ENCODE measurements around the gene COL8A1.

The COL8A1 gene

DNA sequence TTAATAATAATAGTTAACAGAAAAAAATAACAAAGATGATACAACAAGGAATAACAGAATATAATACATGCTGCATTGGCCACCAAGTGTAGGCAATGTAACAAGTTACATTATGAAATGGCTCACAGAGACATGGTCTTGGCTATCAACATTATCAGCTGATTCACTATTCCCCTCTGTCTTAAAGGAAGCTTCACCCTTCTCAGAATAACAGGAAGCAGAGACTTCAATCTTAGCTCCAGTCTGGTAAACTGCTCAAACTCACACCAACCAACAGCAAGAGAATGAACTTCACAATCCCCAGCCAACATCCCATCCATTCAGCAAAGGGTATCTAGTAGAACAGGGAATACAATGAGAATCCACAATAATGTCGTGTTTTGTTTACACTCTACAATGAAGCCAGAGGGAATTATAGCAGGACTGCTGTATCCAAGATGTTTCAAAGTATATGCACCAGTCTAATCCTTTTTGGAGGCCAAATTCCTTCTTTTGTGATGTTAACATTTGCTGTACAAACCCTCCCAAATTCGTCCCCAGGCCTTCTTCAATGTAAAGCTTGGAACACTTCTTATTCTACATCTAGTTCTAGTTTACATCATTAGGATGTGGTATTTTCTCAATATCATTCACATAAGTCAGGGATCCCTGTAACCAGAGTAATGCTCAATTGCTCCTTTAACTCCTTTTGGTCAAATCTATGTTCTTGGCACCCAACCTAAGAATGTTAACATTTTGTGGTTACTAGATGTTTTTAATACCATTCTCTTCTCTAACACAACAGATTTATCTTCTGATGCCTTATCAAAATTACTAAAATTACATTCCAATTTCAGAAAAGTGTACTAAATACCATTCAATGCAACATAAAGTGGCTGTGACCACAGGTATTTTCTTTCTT, 126.9 kb downstream of the COL8A1 start:
- no peak for DNase-seq

DNA sequence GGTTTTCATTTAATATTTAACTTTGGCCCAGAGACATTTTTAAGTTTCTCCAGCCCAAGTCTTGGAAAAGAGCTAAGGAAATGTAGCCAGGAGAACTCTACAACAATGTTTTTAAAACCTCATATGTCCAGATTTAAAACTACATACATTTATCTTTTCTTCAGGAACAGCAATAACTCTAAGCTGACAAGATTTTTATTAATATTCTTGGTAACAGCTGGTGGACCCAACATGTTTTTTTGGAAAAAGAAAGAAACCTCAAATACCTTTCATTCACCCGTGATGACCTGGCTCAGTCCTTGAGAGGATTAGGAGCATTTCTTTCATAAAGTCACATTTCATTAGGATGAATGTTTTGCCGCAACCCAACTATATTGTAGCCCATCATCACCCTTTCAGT, 128.9 kb downstream of the COL8A1 start:
- no peak for DNase-seq

DNA sequence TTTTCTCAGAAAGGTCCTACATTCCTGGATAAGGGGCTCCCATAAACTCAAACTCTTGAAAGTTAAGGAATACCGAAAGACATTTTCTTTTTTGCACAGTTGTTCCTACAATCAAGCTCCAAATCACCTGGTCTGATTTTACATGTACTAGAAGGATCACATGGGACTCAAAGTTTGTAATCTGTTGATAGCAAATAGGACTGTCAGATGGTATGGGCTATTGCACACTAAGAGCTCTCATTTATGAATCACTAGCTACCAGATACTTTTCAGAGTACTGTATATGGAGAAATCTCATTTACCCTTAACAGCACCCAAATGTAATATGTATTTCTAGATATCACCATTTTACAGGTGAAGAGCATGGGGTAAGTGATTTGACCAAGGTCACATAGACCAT, 129.7 kb downstream of the COL8A1 start:
- no peak for DNase-seq

DNA sequence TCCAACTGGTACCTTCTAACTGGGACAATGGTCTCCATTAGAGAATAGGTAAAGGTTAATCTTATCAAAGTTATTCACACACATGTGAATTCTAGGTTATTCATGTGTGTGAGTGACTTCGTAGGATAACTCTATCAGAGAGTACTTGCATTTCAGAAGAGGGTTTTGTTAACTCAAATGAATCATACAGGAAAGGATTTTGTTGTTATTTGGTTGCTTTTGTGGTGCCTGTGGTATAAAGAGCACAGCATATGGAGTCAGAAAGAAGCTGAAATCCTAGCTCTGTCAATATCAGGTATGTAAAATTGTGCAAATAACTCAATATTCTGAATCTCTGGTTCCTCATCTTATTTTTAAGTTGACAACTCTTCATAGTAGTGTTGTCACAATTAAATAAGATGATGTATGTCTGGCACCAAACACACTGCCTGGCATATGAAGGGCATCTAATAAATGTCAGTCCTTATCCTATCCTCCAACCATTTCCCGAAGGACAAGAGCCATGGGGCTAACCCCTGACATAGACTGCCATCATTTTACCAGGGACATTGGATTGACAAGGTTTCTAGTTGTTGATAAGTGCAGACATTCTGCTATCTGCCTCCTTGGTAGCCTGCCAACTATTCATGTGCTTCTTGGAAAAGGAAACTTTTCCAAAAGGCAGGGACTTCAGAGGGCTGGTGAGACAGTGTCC, 130.6 kb downstream of the COL8A1 start:
- no peak for DNase-seq

DNA sequence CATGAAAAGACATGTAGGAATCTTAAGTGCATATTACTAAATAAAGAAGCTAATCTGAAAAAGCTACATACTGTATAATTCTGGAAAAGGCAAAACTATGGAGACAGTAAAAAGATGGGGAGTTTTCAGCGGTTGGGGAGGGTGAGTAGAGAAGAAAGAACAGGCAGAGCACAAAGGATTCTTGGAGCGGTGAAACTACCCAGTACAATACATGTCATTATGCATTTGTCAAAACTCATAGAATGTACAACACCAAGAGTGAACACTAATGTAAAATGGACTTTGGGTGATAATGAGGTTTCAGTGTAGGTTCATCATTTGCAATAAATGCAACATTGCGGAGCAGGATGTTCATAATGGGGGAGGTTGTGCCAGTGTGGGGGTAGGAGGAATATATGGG, 133.8 kb downstream of the COL8A1 start:
- no peak for DNase-seq

DNA sequence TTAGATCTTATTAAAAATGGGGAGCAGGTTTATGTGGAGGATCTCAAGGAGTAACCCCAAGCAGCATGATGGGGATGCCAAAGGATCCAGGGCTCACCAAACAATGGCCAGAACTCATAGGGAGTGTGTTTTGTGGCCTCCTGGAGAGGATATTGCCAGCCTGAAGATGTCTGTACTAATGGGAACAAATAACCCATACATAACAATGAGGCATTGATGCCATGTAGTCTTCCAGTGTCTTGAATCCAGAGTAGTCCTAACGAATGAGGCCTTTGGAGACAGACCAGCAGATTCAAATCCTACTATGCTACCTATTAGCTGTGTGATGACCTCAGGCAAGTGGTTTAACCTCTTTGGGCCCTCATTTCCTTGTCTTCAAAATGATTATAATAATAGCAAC, 134.3 kb downstream of the COL8A1 start:
- no peak for DNase-seq

DNA sequence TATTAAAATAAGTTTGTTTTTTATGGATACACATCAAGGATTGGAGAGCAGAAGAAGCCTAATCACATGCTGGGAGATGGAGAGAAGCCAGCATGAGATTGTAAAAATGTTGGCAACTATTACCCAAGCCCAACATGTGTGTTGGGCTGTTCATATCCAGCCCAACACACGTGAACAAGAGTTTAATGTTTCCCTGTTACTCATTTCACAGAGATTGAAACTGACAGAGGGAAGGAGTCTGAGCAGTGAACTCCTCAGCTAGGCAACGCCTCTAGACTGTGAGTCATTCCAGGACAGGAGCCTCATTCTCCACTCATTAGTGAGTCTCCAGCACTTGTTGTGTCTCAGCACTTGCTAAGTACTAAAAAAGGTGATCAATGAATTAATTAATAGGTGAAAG, 136.1 kb downstream of the COL8A1 start:
- no peak for DNase-seq

DNA sequence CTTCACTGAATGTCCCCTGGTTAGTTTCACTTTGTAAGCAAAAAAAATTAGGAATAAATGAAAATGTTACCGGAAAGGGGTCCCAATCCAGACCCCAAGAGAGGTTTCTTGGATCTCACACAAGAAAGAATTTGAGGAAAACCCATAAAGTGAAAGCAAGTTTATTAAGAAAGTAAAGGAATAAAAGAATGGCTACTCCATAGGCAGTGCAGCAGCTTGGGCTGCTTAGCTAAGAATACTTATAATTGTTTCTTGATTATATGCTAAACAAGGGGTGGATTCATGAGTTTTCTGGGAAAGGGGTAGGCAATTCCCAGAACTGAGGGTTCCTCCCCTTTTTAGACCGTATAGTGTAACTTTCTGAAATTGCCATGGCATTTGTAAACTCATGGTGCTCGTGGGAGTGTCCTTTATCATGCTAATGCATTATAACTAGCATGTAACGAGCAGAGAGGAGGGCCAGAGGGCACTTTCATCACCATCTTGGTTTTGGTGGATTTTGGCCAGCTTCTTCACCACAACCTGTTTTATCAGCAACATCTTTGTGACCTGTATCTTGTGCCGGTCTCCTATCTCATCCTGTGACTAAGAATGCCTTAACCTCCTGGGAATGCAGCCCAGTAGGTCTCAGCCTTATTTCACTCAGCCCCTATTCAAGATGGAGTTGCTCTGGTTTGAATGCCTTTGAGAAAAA, 138.3 kb downstream of the COL8A1 start:
- no peak for DNase-seq

DNA sequence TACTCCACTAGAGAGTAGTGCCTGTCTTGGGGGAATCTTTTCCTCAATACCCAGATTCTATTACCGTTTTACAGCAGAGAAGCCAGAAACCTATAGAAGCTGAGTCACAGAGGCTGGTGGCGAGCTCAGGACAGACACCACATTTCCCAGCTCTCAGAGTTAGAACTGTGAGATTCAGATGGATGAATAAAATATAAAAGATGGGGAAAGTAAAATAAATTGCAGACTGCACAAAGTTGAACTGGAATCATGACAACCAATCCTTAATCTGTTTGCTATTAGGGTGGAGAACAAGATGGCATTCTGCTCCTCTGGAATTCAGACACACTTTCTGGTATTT, 138.8 kb downstream of the COL8A1 start:
- DNase-seq: no peak

DNA sequence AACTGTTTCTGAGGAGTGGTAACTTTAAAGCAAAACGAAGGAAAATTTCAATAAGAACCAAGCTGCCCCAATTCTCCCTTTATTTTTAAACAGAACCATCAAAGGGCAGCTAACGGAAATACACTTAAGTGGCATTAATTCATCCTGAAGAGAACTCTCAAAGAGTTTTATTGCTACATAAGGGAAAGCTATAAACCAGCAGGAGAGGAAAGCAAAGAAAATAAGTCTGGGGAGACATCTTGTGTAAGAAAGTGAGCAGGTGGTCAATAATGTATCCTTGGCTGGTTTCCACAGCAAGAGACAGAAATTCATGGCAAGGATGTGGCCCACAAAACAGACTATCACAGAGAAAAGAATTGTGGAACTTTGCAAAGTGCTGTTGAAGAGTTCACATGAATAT, 139.3 kb downstream of the COL8A1 start:
- DNase-seq: no peak

DNA sequence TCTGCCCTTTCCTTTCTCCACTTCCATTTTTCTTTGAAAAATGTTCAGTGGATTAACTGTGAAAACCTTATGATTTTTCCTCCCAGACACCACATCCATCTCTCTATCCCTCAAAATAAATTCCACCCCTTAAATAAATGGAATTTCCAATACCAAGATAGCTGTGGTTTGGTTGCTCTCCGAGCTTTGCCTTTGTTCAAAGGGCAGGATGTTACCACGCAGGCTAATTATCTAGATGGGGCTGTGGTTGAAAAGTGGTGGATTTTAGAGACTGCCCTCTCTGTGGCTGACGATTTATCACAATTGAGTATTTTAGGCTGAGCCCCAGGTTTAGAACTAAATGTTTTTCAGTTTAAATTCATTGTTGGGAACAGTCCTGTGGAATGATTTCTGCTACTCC, 142.4 kb downstream of the COL8A1 start:
- DNase-seq: no peak

DNA sequence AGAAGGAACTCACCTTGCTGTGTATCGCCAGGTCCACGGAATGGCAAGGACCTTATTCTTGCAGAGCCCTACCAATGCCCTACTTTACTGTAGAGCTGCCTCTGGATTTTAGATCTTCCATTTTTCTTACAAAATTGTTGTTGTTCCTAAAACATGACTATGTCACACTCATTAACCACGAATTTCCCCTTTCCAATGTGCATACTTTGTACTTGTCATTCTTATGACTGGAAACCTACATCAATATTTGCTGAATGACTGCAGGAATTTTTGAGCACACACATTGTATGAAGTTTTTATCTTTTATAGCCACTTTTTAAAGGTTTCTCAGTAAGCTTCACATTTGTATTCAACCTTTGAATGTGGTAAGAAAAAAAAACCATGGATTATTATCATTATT, 143.4 kb downstream of the COL8A1 start:
- DNase-seq: no peak

DNA sequence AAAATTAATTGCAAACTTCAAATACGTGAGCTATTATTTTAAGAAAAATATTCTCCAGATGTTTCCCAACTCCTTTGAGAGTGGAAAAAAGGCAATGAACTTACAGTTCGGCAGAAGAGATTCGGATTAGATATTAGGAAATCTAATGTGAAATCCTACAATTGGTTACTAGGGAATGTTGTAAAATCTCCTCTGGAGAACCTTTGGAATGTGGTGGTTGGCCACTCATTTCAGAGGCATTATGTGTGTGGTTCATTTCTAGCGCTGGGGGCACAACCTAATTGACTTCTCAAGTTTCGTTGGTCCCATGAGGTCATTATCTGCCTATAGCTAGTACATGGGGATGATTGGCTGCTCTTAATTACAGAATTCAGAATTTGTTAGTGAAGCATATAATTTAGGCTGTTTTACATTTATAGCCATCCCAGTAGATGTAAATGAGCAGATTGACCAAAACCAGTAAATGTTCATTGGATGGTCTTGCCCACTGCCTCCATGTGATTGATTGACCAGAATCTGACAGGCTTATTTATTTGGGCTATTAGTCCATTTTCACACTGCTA, 144.7 kb downstream of the COL8A1 start:
- no peak for DNase-seq

DNA sequence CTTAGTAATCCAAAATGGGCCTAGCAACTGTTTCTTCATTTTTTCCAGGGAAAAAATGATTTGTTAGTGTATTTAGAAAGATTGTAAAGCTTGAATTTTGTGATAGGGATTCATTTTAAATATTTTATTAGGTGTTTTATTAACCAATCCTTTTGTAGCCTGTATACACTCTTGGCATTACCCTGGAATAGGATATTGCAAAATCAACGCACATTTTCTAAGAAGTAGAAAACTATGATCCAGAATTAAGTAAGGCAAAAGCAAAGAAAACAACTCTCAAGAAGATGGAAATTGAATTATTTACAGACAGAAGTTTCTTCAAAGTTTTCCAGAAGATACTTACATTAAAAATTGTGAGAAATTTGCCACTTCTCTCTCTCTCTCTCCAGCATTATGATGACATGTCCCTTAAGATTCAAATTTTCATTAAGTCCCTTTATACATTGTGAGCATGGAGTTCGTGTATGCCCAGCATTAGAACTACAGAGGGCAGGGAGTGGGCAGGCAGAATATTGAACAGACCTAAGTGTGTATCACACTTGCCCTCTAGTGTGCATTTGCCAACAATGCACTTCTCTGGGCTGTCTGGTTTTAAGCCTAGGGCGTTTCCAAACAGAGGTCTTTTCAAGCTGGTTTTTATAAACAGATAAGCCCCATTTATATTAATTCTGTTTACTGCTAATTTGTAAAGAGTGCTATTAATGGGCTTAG, 150.8 kb downstream of the COL8A1 start:
- no peak for DNase-seq

DNA sequence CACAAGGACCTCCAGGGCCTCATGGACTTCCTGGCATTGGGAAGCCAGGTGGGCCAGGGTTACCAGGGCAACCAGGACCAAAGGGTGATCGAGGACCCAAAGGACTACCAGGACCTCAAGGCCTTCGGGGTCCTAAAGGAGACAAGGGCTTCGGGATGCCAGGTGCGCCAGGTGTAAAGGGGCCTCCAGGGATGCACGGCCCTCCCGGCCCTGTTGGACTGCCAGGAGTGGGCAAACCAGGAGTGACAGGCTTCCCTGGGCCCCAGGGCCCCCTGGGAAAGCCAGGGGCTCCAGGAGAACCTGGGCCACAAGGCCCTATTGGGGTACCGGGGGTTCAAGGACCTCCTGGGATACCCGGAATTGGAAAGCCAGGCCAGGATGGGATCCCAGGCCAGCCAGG, 156.1 kb downstream of the COL8A1 start:
- no peak for DNase-seq

DNA sequence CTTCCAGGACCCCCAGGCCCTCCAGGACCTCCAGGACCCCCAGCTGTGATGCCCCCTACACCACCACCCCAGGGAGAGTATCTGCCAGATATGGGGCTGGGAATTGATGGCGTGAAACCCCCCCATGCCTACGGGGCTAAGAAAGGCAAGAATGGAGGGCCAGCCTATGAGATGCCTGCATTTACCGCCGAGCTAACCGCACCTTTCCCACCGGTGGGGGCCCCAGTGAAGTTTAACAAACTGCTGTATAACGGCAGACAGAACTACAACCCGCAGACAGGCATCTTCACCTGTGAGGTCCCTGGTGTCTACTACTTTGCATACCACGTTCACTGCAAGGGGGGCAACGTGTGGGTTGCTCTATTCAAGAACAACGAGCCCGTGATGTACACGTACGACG, 157.2 kb downstream of the COL8A1 start:
- no peak for DNase-seq

DNA sequence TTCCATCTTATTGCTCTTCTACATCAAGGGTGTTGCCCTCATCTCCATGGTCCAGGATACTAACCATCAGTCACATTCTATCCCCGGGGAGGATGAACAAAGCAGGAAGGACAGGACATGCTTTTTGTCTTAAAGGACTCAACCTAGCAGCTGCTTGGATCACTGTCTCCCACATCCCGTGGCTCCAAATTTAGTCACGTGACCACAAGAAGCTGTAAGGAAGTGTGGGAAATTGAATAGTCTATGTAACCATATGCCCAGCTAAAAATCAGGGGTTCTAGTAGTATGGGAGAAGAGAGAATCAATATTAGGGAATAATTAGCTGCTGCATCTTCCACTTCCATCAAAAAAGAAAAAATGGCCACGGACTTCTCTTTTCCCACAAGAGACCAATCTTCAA, 161.0 kb downstream of the COL8A1 start:
- DNase-seq: no peak

DNA sequence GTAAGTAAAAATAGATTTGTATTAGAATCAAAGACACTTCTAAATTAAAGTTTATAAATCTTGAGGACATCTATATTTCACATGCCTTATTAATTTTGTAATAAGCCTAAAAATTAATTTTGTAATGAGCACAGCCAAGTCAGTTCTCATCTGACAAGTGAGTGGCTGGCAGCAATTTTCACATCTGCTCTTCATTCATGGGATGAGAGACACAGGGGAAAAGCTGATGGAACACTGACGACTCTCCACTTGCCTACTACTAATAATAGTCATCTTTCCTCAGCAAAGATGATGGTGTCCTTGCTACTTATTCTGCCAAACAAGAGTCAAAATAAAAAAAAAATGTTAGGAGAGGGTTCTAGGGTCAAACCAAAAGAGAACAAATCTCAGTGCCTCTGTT, 164.9 kb downstream of the COL8A1 start:
- no peak for DNase-seq

DNA sequence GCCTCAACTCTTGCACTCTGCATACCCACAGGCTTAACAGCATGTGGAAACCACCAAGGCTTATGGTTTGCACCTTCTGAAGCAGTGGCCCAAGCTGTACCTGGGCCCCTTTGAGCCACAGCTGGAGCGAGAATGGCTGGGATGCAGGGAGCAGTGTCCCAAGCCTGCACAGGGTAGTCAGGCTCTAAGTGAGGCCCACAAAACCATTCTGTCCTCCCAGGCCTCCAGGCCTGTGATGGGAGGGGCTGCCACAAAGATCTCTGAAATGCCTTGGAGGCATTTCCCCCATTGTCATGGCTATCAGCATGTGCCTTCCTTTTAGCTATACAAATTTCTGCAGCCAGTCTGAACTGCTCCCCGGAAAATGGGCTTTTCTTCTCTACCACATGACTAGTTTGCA, 166.8 kb downstream of the COL8A1 start:
- no peak for DNase-seq

DNA sequence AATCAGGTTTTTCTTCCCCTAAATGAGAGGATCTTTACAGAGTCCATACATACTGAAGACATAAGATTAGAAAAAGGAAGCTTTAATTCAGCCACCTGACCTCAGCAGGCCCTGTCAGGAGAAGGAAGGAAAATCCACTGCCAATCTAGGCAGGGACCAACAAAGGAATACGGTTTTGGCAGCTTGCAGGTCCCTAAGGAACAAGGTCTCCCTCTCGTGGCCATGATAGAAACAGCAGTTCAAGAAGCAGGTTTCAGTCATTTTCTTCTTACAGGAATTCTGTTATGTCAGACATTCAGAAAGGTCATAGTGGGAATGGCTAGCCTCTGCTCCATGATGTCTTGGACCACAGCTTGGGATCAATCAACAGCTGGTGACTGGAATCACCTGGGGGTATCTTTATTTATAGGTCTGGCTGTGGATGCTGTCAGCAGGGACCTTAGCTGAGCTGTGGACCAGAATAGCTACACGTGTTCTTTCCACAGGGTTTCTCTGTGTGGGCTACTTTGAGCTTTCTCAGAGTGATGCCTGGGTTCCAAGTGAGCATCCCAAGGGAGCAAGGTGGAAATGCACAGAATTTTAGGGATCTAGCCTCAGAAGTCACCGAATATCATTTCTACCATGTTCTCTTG, 169.9 kb downstream of the COL8A1 start:
- DNase-seq: peak; percentile 7

DNA sequence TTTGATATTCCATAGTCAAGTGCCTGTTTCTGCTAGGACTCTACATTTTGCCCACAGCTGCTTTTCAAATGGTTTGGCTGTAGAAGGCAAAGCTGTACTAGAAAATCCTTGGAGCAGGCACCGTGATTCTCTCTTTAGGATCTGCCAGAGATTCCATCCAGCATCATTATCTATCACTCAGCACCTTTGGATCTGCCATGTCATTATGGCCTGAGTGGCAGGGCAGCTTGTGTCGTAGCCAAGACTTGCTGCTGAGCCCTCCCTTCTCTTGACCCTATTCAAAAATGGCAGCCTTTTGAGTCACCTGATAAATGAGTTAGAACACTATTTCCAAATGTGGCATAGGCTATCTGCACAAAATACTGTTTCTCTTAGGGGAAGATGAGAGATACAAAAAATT, 171.2 kb downstream of the COL8A1 start:
- no peak for DNase-seq

DNA sequence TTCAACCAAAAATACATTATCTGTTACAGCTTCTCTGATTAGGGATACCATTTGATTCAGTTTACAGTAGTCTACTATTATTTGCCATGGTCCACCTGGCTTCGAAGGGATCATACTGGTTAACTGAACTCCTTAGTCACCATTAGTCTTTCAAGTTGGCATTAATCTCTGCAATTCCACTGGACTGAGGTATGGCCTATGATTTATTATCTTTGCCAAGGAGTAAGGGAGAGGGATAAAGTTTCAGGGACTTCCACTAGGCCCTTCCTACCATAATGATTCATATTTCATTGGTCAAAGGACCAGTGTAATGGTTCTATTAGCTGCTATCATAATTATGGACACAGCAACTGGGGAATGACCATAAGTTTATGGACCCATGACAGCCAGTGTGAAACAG, 172.0 kb downstream of the COL8A1 start:
- no peak for DNase-seq

DNA sequence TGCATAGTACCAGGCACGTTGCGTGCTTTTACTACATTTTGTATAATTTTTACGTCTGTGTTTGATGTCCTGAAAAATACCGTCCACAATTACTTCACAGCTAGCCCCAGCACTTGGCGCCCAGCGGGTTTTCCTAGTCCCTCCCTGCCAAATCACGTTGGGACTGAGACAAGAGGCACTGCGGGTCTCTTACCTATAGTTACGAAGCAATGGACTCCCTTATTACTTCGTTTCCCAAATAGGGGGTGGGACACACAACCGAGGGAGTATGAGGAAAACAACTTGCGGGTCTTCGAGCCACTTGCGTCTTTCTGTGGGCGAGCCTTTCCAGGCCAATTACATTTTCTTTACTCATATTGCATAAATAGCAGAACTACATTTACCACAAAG, 178.6 kb downstream of the COL8A1 start:
- no peak for DNase-seq

Measured in NCI-H2227 treated with DMSO at 0.1 percent for 48 hours (cell line).